GM18511 (cell line): ENCODE data around the gene LINC01488.

Experiments
- ATAC-seq: cut with Tn5 transposase; IDR thresholded peaks from one replicate; pipeline ENCODE4 v1.9.1; 2021; ENCODE audit warnings: mild to moderate bottlenecking, moderate library complexity; ENCODE audit not compliant: unreplicated experiment

Gene LINC01488

GRCh38 chr11:69541501-69542313, 60.2 kb downstream of the LINC01488 start:
- ATAC-seq = no peak

- no peak for ATAC-seq
These were observed 61.1 kb downstream of the LINC01488 start for GRCh38 chr11:69542314-69543168.
